SK-N-MC (cell line): ENCODE data around the gene KDM2A.
"Not testable (repeated sequence)": the region's sequence is repeated elsewhere in the genome, so short reads cannot be mapped to it uniquely, and the experiment has no call there.

ENCODE experiments used
- DNase-seq: peaks from one replicate; pipeline ENCODE4 v3.0.0-alpha.2; 2011; ENCODE audit warnings: low read depth, low spot score
- H3K27ac ChIP-seq: fragments of 200-600 bp; sonication (generic); 2 replicates; pipeline ENCODE4 v1.5.1; 2016; ENCODE audit warnings: mixed run types
- H3K36me3 ChIP-seq: fragments of 200-600 bp; sonication (generic); 2 replicates; pipeline ENCODE4 v1.6.1; 2017; ENCODE audit warnings: antibody characterized with exemption, low read length, mixed read lengths; ENCODE audit not compliant: insufficient read depth
- H3K4me3 ChIP-seq: fragments of 200-600 bp; sonication (generic); 2 replicates; pipeline ENCODE4 v1.5.1; 2016
- H3K9ac ChIP-seq: fragments of 200-600 bp; sonication (generic); 2 replicates; pipeline ENCODE4 v1.8.0; 2017; ENCODE audit warnings: mixed run types, mixed read lengths; ENCODE audit not compliant: insufficient read length
- H3K9me3 ChIP-seq: fragments of 200-600 bp; sonication (generic); 2 replicates; pipeline ENCODE4 v1.6.1; 2017; ENCODE audit warnings: low read depth, mild to moderate bottlenecking, antibody characterized with exemption, low read length, moderate library complexity, mixed read lengths
- EZH2 ChIP-seq: fragments of 200-600 bp; sonication (generic); IDR thresholded peaks from one replicate; pipeline ENCODE4 v1.6.1; 2017; ENCODE audit warnings: antibody characterized with exemption
- FOXP2 ChIP-seq: optimal IDR thresholded peaks from 2 replicates; pipeline ENCODE3; 2011; ENCODE audit warnings: mild to moderate bottlenecking, moderate library complexity; ENCODE audit not compliant: insufficient read depth; ENCODE audit errors: extremely low read length, control extremely low read depth
- POLR2AphosphoS5 ChIP-seq: IDR thresholded peaks from 2 replicates; pipeline ENCODE4 v1.6.1; 2012; ENCODE audit warnings: mild to moderate bottlenecking, low read depth, low read length, borderline replicate concordance

KDM2A gene

DNA sequence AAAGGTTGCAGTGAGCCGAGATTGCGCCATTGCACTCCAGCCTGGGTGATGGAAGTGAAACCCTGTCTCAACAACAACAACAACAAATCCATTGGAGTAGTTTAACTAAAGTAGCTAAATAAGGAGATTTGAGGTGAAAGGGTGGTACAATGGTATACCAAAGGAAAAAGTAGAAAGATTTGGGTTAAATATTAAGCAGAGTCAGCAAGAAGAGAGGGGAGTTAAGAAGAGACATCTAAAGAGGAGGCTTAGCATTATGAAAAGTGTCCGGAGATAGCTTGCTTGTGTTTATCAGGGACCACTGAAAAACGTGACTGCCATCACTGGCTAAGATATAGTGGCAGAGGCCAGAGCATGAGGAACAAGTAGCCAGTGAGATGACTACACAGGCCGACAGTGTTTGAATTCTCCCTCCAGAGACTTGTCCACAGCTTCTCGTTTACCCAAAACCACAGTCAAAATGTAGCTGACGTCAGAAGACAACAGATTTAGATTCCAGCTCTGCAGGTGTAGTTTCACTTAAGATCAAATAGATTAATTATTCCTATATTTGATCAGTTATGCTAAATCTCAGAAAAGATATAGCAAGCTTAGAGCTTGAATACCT, 114.6 kb downstream of the KDM2A start:
- Histone ChIP-seq H3K36me3 (peaks cover 35% of the 10 kb centered on the region), H3K9ac (no peak overlapping the region), H3K4me3 (no peak overlapping the region), H3K27ac (0 out of 2 replicates have a peak overlapping the region, but pooled peaks have one; percentile 21), H3K9me3 (no peaks in the 10 kb centered on the region)
- DNase-seq = no peak
- TF ChIP-seq EZH2 (no peak), POLR2AphosphoS5 (no peak), FOXP2 (no peak)

DNA sequence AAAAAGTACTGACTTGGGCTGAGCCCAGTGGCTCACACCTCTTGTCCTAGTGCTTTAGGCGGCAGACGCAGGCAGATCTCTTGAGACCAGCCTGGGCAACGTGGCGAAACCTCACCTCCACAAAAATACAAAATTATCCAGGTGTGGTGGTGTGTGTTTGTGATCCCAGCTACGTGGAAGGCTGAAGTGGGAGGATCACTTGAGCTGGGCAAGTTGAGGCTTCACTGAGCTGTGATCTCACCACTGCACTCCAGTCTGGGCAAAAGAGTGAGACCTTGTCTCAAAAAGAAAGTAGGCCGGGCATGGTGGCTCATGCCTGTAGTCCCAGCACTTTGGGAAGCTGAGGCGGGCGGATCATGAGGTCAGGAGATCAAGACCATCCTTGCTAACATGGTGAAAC, 115.5 kb downstream of the KDM2A start:
- not testable (repeated sequence) for H3K9me3 ChIP-seq, DNase-seq

DNA sequence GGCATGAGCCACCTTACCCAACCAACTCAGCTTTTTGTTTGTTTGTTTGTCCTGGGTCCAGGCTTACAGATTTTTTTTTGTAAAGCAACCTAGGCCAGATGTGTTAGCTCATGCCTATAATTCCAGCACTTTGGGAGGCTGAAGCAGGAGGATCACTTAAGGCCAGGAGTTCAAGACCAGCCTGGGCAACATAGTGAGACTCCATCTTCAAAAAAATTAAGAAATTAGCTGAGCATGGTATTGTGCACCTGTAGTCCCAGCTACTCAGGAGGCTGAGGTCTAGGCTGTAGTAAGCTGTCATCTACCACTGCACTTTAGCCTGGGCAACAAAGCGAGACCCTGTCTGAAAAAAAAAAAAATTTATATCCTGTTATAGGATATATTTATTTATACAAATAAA, 118.5 kb downstream of the KDM2A start:
- Histone ChIP-seq H3K9me3 (no peaks in the 10 kb centered on the region), H3K36me3 (peaks cover 17% of the 10 kb centered on the region), H3K9ac (no peak overlapping the region), H3K4me3 (no peak overlapping the region), H3K27ac (no peak overlapping the region)
- no peak for DNase-seq
- TF ChIP-seq FOXP2 (no peak), POLR2AphosphoS5 (no peak), EZH2 (no peak)

More for the DNA sequence above, 115.5 kb downstream of the KDM2A start:
- 0 out of 2 replicates have a peak overlapping the region, but pooled peaks have one; percentile 21 for H3K27ac ChIP-seq
- H3K9ac ChIP-seq, H3K4me3 ChIP-seq: not testable (repeated sequence)
- H3K36me3 ChIP-seq = peaks cover 27% of the 10 kb centered on the region

DNA sequence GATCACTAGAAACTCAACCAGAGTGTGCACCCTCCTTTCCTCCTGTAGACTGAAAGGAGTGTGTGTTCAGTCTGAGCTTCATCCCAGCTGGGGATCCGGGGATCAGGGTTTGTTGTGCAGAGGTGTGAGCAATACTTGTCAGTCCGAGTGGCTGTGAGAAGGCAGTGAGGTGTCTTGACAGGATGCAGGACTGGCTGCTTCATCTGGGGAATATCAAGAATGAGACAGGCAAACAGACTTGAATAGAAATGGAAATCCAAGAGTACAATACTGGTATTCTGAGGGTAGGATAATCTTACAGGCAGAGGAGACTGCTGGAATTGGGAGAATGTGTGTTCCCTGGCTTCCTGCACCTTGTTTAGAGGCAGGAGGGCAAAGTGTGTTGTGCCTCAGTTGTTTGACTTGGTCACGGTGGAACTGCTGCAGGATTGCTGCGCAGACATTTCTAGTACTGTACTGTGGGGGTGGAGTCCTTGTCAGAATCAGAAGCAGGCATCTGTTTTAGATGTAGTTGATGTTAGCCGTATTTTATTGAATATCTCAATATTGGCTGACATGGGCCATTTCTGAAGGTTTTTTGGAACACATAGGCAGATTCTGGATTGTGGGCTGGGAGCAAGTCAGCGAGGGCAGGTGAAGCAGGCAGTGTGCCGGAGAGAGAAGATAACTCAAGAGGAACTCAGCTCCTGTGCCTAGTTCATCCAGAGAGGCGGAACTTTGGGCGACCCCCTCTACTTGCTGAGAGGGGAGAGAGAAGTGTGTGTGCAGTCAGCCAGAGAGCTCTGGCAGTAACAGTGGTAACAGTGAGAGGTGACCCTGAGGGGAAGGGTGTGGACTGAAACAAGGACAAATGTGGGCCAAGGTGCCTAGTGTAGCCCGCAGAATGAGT, 120.1 kb downstream of the KDM2A start:
- Histone ChIP-seq H3K4me3 (peak overlapping the region; percentile 100), H3K36me3 (peaks cover 25% of the 10 kb centered on the region), H3K9ac (peak overlapping the region; percentile 17), H3K9me3 (no peaks in the 10 kb centered on the region), H3K27ac (peak overlapping the region; percentile 84)
- DNase-seq = no peak
- TF ChIP-seq EZH2 (no peak), POLR2AphosphoS5 (no peak), FOXP2 (no peak)

DNA sequence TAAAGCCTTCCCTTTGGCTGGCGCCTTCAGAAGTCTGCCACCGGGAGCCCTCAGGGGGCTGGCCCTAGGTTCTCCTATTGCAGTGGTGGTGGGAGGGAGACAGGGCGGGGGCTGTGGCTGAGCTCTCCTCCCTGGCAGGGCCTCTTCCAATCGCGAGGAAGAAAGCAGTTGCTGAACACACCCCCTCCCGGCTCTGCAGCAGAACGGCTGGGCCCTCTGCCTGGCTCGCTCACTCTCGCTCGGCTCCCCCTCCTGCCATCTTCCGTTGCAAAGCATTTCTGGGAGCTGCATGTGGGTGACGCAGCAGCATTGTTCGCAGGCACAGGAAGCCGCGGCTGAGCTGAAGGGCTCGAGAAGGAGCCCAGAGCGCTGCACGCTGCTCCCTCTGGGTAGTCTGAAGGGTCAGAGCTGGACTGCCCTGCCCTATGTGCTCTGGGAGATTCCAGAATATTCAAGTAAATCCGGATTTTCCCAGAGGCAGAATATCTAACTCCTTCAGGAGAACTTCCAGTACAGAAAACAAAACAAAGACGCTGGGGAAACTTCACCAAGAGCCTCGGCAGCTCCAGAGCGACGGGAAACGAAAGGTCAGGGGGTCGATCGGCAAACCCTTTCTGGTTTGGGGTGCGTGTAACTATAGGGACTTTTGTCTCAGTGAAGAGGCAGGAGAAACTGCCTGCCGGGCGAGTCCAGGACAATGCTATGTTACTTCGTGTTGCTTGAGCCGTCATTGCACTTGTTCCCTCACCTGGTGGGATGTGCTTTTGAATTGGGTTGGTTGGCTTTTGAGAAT, 120.9 kb downstream of the KDM2A start:
- TF ChIP-seq EZH2 (no peak), FOXP2 (peak; percentile 73), POLR2AphosphoS5 (peak; percentile 99)
- Histone ChIP-seq H3K36me3 (peaks cover 34% of the 10 kb centered on the region), H3K9me3 (no peaks in the 10 kb centered on the region), H3K4me3 (peak overlapping the region; percentile 100), H3K27ac (peak overlapping the region; percentile 96), H3K9ac (peak overlapping the region; percentile 99)
- DNase-seq = peak; percentile 89

DNA sequence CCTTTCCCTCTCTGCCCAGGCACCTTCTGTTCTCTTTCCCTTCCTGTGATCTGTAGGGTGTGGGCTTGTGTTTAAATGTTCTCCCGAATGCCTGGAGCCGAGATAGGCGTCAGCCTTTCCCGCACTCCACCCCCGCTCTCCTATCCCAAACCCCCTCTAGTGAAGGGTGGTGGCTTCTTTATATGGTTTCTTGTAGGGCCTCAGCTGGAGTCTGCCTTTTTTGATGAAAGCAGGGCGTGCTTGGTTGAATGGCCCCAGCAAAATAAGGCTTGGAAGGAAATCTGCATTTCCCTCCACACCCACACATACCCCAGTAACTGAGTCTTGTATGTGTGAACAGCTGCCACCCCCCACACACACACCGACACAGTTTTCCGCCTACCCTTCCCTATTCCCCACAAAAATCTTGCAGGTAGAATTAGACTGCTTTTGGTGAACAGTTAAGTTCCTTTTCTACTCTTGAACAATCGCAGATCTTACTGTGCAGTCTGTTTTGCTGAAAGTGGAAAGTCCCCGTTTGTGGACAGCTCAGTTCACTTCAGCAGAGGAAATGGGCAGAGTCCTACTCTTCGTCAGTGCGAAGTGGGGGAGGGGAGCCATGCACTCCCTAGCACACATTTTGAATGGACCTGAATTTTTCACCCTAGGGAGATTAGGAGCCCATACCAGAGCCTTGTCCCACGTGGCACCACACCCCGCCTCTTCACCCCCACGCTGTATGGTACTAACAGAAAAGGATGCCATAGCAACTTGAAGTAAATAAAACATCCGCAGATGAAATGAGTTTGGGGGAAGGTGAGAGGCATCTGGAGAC, 121.7 kb downstream of the KDM2A start:
- H3K27ac ChIP-seq = peak overlapping the region; percentile 96
- DNase-seq = no peak
- no peak for TF ChIP-seq EZH2
- peak; percentile 22; the same call in 1 of the 2 replicates for TF ChIP-seq POLR2AphosphoS5
- TF ChIP-seq FOXP2 = no peak
- H3K9ac ChIP-seq = peak overlapping the region; percentile 99
- peaks cover 42% of the 10 kb centered on the region for H3K36me3 ChIP-seq
- no peaks in the 10 kb centered on the region for H3K9me3 ChIP-seq
- H3K4me3 ChIP-seq = peak overlapping the region; percentile 100

DNA sequence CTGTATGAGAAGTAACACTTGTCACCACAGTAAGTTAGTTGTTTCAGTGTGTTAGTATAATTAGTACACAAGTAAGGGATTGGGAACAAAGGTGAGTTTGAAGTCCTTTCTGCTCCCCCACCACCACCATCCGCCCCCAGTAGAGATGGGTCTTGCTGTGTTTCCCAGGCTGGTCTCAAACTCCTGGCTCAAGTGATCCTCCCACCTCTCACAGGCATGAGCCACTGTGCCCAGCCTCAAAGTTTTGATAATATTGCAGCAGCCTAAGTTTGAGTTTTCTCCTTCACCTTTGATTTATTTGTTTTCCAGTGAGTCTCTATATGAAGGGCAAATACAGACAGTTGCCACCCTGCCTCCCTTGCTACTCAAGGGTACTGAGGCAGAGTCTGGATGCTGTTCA, 123.5 kb downstream of the KDM2A start:
- Histone ChIP-seq H3K27ac (no peak overlapping the region), H3K36me3 (peaks cover 57% of the 10 kb centered on the region), H3K9ac (peak overlapping the region; percentile 14), H3K4me3 (peak overlapping the region; percentile 57), H3K9me3 (no peaks in the 10 kb centered on the region)
- TF ChIP-seq FOXP2 (no peak), POLR2AphosphoS5 (no peak), EZH2 (no peak)
- DNase-seq = no peak
